HepG2 (cell line): ENCODE results near the gene HDLBP. TPM values are rescaled to one million over a fixed set of nuclear protein-coding genes. Genes with fewer than 3 reads are reported as not detected.

ENCODE experiments used
- ARNT2 ChIP-seq: sonication (generic); formaldehyde crosslinking; IDR thresholded peaks from 2 replicates; pipeline ENCODE4 v1.8.0; 2022; ENCODE audit warnings: mild to moderate bottlenecking, low read depth, missing genetic modification reagents, moderate library complexity
- FOXK2 ChIP-seq: fragments of 450-650 bp; IDR thresholded peaks from 2 replicates; pipeline ENCODE4 v1.6.1; 2016
- HNRNPK ChIP-seq: fragments of 200-400 bp; formaldehyde crosslinking; IDR thresholded peaks from 2 replicates; pipeline ENCODE4 v1.6.1; 2018; ENCODE audit warnings: low read length, low read depth, moderate library complexity, mild to moderate bottlenecking; ENCODE audit not compliant: poor library complexity, severe bottlenecking
- JARID2 ChIP-seq: sonication (generic); formaldehyde crosslinking; IDR thresholded peaks from 2 replicates; pipeline ENCODE4 v1.8.1; 2023; ENCODE audit warnings: missing genetic modification reagents, inconsistent platforms; ENCODE audit not compliant: insufficient replicate concordance
- KMT2B ChIP-seq: IDR thresholded peaks from 2 replicates; pipeline ENCODE4 v1.6.1; 2016; ENCODE audit warnings: missing genetic modification reagents, missing compliant biosample characterization
- MTERF4 ChIP-seq: sonication (generic); formaldehyde crosslinking; IDR thresholded peaks from 2 replicates; pipeline ENCODE4 v1.8.0; 2023; ENCODE audit warnings: mild to moderate bottlenecking, missing genetic modification reagents
- PRMT3 ChIP-seq: sonication (generic); formaldehyde crosslinking; IDR thresholded peaks from 2 replicates; pipeline ENCODE4 v1.8.1; 2022; ENCODE audit warnings: low read depth, mild to moderate bottlenecking, moderate library complexity, missing genetic modification reagents, borderline replicate concordance
- SIN3A ChIP-seq: IDR thresholded peaks from 2 replicates; pipeline ENCODE4 v1.6.1; 2011; ENCODE audit warnings: low read depth, mild to moderate bottlenecking, control low read depth, low read length, borderline replicate concordance
- SP1 ChIP-seq, 2 experiments: fragments of 450-650 bp in 1 of 2; sonication (generic) in 1 of 2; formaldehyde crosslinking in 1 of 2; IDR thresholded peaks; 2 replicates each; pipeline versions ENCODE4 v1.4.0 to v1.6.1; 2016 to 2020; ENCODE audit warnings: missing genetic modification reagents in 1 of 2
- TGIF2 ChIP-seq: IDR thresholded peaks from 2 replicates; pipeline ENCODE4 v1.6.1; 2016; ENCODE audit warnings: control low read depth, missing compliant biosample characterization
- ZNF160 ChIP-seq: sonication (generic); formaldehyde crosslinking; IDR thresholded peaks from 2 replicates; pipeline ENCODE4 v1.8.0; 2022; ENCODE audit warnings: mild to moderate bottlenecking, inconsistent platforms, missing genetic modification reagents
- ZNF431 ChIP-seq: sonication (generic); formaldehyde crosslinking; IDR thresholded peaks from 2 replicates; pipeline ENCODE4 v1.9.0; 2022; ENCODE audit warnings: missing genetic modification reagents, low read depth, mild to moderate bottlenecking, borderline replicate concordance
- ZNF543 ChIP-seq: sonication (generic); formaldehyde crosslinking; IDR thresholded peaks from 2 replicates; pipeline ENCODE4 v1.4.0; 2020; ENCODE audit warnings: mild to moderate bottlenecking, missing genetic modification reagents
- ZNF589 ChIP-seq: sonication (generic); formaldehyde crosslinking; conservative IDR thresholded peaks from 2 replicates; pipeline ENCODE4 v1.8.0; 2022; ENCODE audit warnings: mild to moderate bottlenecking, moderate library complexity, missing genetic modification reagents
- ZNF605 ChIP-seq: sonication (generic); formaldehyde crosslinking; IDR thresholded peaks from 2 replicates; pipeline ENCODE4 v1.8.0; 2022; ENCODE audit warnings: mild to moderate bottlenecking, missing genetic modification reagents
- polyA plus RNA-seq, 8 experiments: library from polyadenylated mRNA; depleted of rRNA in 3 of 8; stranded (reverse) in 7 of 8; unstranded in 1 of 8; fragments of >200 nt; fragmentation: Illumina TruSeq in 4 of 8; extraction: Trizol in 4 of 8; gene quantifications; 2 replicates each; pipeline versions ENCODE4 v1.2.1 to v1.2.3, GENCODE V29; 2011 to 2016; ENCODE audit warnings: low read depth in 4 of 8, missing spikeins in 1 of 8, mixed read lengths in 1 of 8; ENCODE audit not compliant: insufficient read depth in 1 of 8
- total RNA-seq, 5 experiments: library from RNA; depleted of rRNA; stranded (reverse); fragments of >200 nt; fragmentation: Illumina TruSeq; extraction: Trizol; gene quantifications; 2 replicates each; pipeline ENCODE4 v1.2.3, GENCODE V29; 2016; ENCODE audit warnings: low read depth in 1 of 5
- TF ChIP-seq, protein P1 (sequence below): sonication (generic); formaldehyde crosslinking; IDR thresholded peaks from 2 replicates; pipeline ENCODE4 v1.9.0; 2021; ENCODE audit warnings: missing genetic modification reagents, borderline replicate concordance
- TF ChIP-seq, protein P2 (sequence below): sonication (generic); formaldehyde crosslinking; IDR thresholded peaks from 2 replicates; pipeline ENCODE4 v1.4.0; 2020; ENCODE audit warnings: missing genetic modification reagents
- TF ChIP-seq, protein P3 (sequence below): sonication (generic); formaldehyde crosslinking; IDR thresholded peaks from 2 replicates; pipeline ENCODE4 v1.9.0; 2021; ENCODE audit warnings: missing genetic modification reagents, mild to moderate bottlenecking, borderline replicate concordance
- TF ChIP-seq, protein P4 (sequence below): sonication (generic); formaldehyde crosslinking; IDR thresholded peaks from 2 replicates; pipeline ENCODE4 v1.4.0; 2020; ENCODE audit warnings: missing genetic modification reagents

The HDLBP gene
- total and polyA plus RNA-seq, 2 of the 13 experiments (the other 11 are each of a cell fraction or from before 2014, with no cell fraction given) = 464 to 707 TPM

DNA sequence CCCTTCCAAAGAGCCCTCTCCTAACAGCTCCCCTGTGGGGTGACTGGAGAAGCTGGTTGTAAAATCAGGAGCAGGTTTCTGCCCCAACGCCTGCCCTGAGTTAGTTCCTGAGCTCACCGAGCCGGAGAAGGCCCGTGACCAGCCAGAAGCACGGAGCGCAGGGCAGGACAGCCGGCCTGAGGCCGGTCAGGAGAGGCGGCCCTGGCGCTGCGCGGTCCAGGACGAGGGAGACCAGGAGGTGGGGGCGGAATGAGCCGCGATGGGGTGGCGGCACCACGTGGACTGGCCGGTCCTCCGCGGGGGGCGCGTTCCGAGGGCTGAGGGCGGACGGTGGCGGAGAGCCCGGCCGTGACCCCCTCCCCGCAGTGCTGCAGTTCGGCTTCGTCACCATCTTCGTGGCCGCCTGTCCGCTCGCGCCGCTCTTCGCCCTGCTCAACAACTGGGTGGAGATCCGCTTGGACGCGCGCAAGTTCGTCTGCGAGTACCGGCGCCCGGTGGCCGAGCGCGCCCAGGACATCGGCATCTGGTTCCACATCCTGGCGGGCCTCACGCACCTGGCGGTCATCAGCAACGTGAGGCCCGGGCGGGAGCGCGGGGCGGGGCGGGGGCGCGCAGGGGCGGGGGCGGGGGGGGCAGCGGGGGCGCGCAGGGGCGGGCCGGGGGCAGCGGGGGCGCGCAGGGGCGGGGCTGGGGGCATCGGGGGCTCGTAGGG, 98.0 kb downstream of the HDLBP start (continued):
- TF ChIP-seq, protein P1, sequence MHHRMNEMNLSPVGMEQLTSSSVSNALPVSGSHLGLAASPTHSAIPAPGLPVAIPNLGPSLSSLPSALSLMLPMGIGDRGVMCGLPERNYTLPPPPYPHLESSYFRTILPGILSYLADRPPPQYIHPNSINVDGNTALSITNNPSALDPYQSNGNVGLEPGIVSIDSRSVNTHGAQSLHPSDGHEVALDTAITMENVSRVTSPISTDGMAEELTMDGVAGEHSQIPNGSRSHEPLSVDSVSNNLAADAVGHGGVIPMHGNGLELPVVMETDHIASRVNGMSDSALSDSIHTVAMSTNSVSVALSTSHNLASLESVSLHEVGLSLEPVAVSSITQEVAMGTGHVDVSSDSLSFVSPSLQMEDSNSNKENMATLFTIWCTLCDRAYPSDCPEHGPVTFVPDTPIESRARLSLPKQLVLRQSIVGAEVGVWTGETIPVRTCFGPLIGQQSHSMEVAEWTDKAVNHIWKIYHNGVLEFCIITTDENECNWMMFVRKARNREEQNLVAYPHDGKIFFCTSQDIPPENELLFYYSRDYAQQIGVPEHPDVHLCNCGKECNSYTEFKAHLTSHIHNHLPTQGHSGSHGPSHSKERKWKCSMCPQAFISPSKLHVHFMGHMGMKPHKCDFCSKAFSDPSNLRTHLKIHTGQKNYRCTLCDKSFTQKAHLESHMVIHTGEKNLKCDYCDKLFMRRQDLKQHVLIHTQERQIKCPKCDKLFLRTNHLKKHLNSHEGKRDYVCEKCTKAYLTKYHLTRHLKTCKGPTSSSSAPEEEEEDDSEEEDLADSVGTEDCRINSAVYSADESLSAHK = peak; percentile 69; the same call in 1 of the 2 replicates
- peak; percentile 24; the same call in 1 of the 2 replicates for TF ChIP-seq SIN3A
- TF ChIP-seq, protein P2, sequence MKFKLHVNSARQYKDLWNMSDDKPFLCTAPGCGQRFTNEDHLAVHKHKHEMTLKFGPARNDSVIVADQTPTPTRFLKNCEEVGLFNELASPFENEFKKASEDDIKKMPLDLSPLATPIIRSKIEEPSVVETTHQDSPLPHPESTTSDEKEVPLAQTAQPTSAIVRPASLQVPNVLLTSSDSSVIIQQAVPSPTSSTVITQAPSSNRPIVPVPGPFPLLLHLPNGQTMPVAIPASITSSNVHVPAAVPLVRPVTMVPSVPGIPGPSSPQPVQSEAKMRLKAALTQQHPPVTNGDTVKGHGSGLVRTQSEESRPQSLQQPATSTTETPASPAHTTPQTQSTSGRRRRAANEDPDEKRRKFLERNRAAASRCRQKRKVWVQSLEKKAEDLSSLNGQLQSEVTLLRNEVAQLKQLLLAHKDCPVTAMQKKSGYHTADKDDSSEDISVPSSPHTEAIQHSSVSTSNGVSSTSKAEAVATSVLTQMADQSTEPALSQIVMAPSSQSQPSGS (CRISPR knock-in tag) = peak; percentile 71; the same call in 1 of the 2 replicates
- peak; percentile 83 for TF ChIP-seq JARID2
- peak; percentile 75 for TF ChIP-seq PRMT3 (CRISPR knock-in tag)
- TF ChIP-seq TGIF2 (CRISPR knock-in tag) = peak; percentile 81
- no peak for TF ChIP-seq SP1 (IDR thresholded peaks at IDR 0.05)
- peak; percentile 9; the same call in 1 of the 2 replicates for TF ChIP-seq SP1 (CRISPR knock-in tag; IDR thresholded peaks at IDR 0.05)
- TF ChIP-seq ZNF543 (CRISPR knock-in tag) = peak; percentile 79; the same call in 1 of the 2 replicates
- TF ChIP-seq FOXK2 = no peak
- TF ChIP-seq ZNF605 = peak; percentile 85; the same call in 1 of the 2 replicates
- TF ChIP-seq MTERF4 = peak; percentile 77; the same call in 1 of the 2 replicates
- TF ChIP-seq KMT2B (CRISPR knock-in tag) = peak; percentile 77
- peak; percentile 66 for TF ChIP-seq ZNF431 (CRISPR knock-in tag)
- TF ChIP-seq ARNT2 (CRISPR knock-in tag) = peak; percentile 89; the same call in 1 of the 2 replicates
- TF ChIP-seq HNRNPK = peak; percentile 33
- TF ChIP-seq, protein P3, sequence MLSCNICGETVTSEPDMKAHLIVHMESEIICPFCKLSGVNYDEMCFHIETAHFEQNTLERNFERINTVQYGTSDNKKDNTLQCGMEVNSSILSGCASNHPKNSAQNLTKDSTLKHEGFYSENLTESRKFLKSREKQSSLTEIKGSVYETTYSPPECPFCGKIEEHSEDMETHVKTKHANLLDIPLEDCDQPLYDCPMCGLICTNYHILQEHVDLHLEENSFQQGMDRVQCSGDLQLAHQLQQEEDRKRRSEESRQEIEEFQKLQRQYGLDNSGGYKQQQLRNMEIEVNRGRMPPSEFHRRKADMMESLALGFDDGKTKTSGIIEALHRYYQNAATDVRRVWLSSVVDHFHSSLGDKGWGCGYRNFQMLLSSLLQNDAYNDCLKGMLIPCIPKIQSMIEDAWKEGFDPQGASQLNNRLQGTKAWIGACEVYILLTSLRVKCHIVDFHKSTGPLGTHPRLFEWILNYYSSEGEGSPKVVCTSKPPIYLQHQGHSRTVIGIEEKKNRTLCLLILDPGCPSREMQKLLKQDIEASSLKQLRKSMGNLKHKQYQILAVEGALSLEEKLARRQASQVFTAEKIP (CRISPR knock-in tag) = no peak
- TF ChIP-seq, protein P4, sequence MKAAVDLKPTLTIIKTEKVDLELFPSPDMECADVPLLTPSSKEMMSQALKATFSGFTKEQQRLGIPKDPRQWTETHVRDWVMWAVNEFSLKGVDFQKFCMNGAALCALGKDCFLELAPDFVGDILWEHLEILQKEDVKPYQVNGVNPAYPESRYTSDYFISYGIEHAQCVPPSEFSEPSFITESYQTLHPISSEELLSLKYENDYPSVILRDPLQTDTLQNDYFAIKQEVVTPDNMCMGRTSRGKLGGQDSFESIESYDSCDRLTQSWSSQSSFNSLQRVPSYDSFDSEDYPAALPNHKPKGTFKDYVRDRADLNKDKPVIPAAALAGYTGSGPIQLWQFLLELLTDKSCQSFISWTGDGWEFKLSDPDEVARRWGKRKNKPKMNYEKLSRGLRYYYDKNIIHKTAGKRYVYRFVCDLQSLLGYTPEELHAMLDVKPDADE (CRISPR knock-in tag) = no peak
- TF ChIP-seq ZNF160 (CRISPR knock-in tag) = peak; percentile 76
- 0 out of 2 replicates have a peak, but pooled peaks have one; percentile 70 for TF ChIP-seq ZNF589
